DND-41 (cell line): ENCODE results near the gene IL1RAPL2.

ENCODE experiments used
- EZH2 ChIP-seq: IDR thresholded peaks from 3 replicates; pipeline ENCODE4 v1.6.1; 2012; ENCODE audit warnings: borderline replicate concordance, low read depth, mild to moderate bottlenecking, moderate library complexity, low read length, inconsistent platforms; ENCODE audit not compliant: severe bottlenecking
- TF ChIP-seq, protein P1 (sequence below): IDR thresholded peaks from 2 replicates; pipeline ENCODE4 v1.5.1; 2012; ENCODE audit warnings: borderline replicate concordance, low read length, moderate library complexity, mild to moderate bottlenecking; ENCODE audit not compliant: poor library complexity, severe bottlenecking; ENCODE audit errors: extremely low read depth

GRCh38 chrX:105150557-105150956, 584.6 kb downstream of the IL1RAPL2 start:
- TF ChIP-seq, protein P1, sequence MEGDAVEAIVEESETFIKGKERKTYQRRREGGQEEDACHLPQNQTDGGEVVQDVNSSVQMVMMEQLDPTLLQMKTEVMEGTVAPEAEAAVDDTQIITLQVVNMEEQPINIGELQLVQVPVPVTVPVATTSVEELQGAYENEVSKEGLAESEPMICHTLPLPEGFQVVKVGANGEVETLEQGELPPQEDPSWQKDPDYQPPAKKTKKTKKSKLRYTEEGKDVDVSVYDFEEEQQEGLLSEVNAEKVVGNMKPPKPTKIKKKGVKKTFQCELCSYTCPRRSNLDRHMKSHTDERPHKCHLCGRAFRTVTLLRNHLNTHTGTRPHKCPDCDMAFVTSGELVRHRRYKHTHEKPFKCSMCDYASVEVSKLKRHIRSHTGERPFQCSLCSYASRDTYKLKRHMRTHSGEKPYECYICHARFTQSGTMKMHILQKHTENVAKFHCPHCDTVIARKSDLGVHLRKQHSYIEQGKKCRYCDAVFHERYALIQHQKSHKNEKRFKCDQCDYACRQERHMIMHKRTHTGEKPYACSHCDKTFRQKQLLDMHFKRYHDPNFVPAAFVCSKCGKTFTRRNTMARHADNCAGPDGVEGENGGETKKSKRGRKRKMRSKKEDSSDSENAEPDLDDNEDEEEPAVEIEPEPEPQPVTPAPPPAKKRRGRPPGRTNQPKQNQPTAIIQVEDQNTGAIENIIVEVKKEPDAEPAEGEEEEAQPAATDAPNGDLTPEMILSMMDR = no peak
- TF ChIP-seq EZH2 = no peak
